Common myeloid progenitor, CD34-positive (primary cell): ENCODE measurements around the gene SCRN1.

Source experiments
- CTCF ChIA-PET: fragments of 350-600 bp; sonication (Branson Sonifier 250); formaldehyde crosslinking; loops from one replicate; lab custom pipeline; 2021; ENCODE audit warnings: antibody characterized with exemption; lab: Charles Lee
- POLR2A ChIA-PET: fragments of 350-600 bp; sonication (Branson Sonifier 250); formaldehyde crosslinking; loops from one replicate; lab custom pipeline; 2021; ENCODE audit warnings: antibody characterized with exemption; lab: Charles Lee
- DNase-seq, 3 donors: peaks; one replicate each; pipeline versions ENCODE4 v3.0.0 to v3.0.0-alpha.2; 2013
- H3K27ac ChIP-seq, 2 experiments: 1 replicate in 1 of 2; 2 replicates in 1 of 2; pipeline ENCODE4 v1.7.0; 2013; ENCODE audit warnings: inconsistent platforms in 2 of 2, low read length in 2 of 2, mild to moderate bottlenecking in 2 of 2, low read depth in 1 of 2, moderate library complexity in 1 of 2; ENCODE audit not compliant: severe bottlenecking in 2 of 2, insufficient read depth in 1 of 2, poor library complexity in 1 of 2
- H3K27me3 ChIP-seq, 5 experiments: replicated peaks in 2 of 5; 1 replicate in 3 of 5; 2 replicates in 2 of 5; pipeline versions ENCODE4 v1.6.1 to v1.7.0; 2013; ENCODE audit warnings: low read length in 4 of 5, mild to moderate bottlenecking in 2 of 5, moderate library complexity in 2 of 5, inconsistent platforms in 1 of 5; ENCODE audit not compliant: insufficient read depth in 5 of 5, control insufficient read depth in 4 of 5
- H3K36me3 ChIP-seq, 4 experiments: 1 replicate in 2 of 4; 2 replicates in 2 of 4; pipeline versions ENCODE4 v1.6.1 to v1.7.0; 2013; ENCODE audit warnings: low read length in 3 of 4, control low read depth in 1 of 4, mild to moderate bottlenecking in 1 of 4; ENCODE audit not compliant: control insufficient read depth in 4 of 4, insufficient read depth in 4 of 4
- H3K4me1 ChIP-seq, 4 experiments: 1 replicate in 3 of 4; 2 replicates in 1 of 4; pipeline versions ENCODE4 v1.6.1 to v1.7.1; 2013; ENCODE audit warnings: low read length in 3 of 4, mild to moderate bottlenecking in 3 of 4, control low read depth in 1 of 4, inconsistent platforms in 1 of 4, moderate library complexity in 1 of 4; ENCODE audit not compliant: control insufficient read depth in 4 of 4, insufficient read depth in 4 of 4; ENCODE audit errors: control extremely low read depth in 1 of 4
- H3K4me3 ChIP-seq, 7 experiments: 1 replicate in 4 of 7; 2 replicates in 3 of 7; pipeline versions ENCODE4 v1.5.1 to v1.7.0; 2013; ENCODE audit warnings: mild to moderate bottlenecking in 7 of 7, low read length in 6 of 7, moderate library complexity in 6 of 7, inconsistent platforms in 2 of 7, low read depth in 2 of 7, control low read depth in 1 of 7; ENCODE audit not compliant: insufficient read depth in 4 of 7, control insufficient read depth in 1 of 7; ENCODE audit errors: extremely low read depth in 1 of 7
- H3K9me3 ChIP-seq, 5 experiments: 1 replicate in 4 of 5; 2 replicates in 1 of 5; pipeline versions ENCODE4 v1.6.1 to v1.7.1; 2013; ENCODE audit warnings: low read length in 4 of 5, mild to moderate bottlenecking in 2 of 5, inconsistent platforms in 1 of 5, low read depth in 1 of 5, moderate library complexity in 1 of 5; ENCODE audit not compliant: control insufficient read depth in 4 of 5, insufficient read depth in 2 of 5; ENCODE audit errors: control extremely low read depth in 1 of 5
- WGBS: methylation state at CpG from one replicate; pipeline ENCODE4 v1.1.5; 2013; ENCODE audit not compliant: insufficient coverage; 5-methylcytosine and 5-hydroxymethylcytosine counted together

SCRN1 gene

GRCh38 chr7:30022991-30023390 lies 33.4 kb upstream of the SCRN1 start:
- no peak overlapping the region for H3K27ac ChIP-seq
- no peak for DNase-seq
- H3K36me3 ChIP-seq: peaks cover 0 to 6% (median 4%) of the 10 kb centered on the region in 4 experiments
- H3K27me3 ChIP-seq: no peaks in the 10 kb centered on the region
- CTCF ChIA-PET: no interaction called here
- H3K9me3 ChIP-seq: no peaks in the 10 kb centered on the region
- H3K4me1 ChIP-seq: peaks cover 10 to 27% (median 17%) of the 10 kb centered on the region in 4 experiments
- no peak overlapping the region for H3K4me3 ChIP-seq
- POLR2A ChIA-PET: no interaction called here

DNA sequence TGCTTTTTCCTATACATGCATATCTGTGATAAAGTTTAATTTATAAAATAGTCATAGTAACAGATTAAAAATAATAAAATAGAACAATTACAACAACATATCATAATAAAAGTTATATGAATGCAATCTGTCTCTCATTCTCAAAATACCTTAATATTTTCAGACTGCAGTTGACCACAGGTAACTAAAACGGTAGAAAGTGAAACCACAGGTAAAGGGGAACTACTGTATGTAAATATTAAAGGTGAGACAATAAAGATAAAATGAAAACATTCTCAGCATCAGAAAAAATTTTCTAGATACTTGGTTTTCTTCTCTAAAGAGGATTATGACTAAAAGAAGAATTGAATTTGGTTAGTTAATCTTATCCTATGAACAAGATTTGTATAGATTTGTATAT lies 30.9 kb upstream of the SCRN1 start:
- Histone ChIP-seq H3K27me3 (no peaks in the 10 kb centered on the region), H3K4me1 (peaks cover 2 to 13% (median 8%) of the 10 kb centered on the region in 4 experiments), H3K9me3 (no peaks in the 10 kb centered on the region), H3K4me3 (no peak overlapping the region), H3K36me3 (peaks cover 3 to 8% (median 7%) of the 10 kb centered on the region in 4 experiments), H3K27ac (no peak overlapping the region)
- ChIA-PET POLR2A (no interaction called here), CTCF (interaction anchor here (0.8 to 1.8 kb wide), 3 partner anchors 9 to 55 kb away, joined by 3 to 4 read pairs (median 3); no protein-coding TSS in a partner anchor)
- WGBS: no CpG with 5 or more reads among the region's 1 CpG
- no peak for DNase-seq

DNA sequence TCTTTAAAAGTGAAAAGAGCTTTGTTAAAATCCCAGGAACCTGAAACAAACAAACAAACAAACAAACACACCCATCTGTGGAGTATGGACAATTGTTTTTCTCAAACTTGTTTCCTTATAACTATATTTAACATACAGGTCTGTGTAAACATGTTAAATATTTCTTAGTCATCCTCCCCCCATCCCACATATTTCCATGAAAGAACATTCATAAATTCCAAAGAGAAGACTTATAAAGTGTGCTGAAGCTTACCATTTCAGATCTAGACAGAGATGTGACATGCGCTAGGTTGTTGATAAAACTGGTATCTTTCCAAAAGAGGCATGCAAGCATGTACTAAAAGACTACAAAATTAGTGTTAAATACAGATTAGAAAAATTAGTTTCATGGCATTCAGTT lies 30.4 kb upstream of the SCRN1 start:
- H3K36me3 ChIP-seq: peaks cover 3 to 11% (median 7%) of the 10 kb centered on the region in 4 experiments
- ChIA-PET CTCF (interaction anchor here (0.7 to 0.9 kb wide), 3 partner anchors 9 to 56 kb away, joined by 3 read pairs; no protein-coding TSS in a partner anchor), POLR2A (no interaction called here)
- no peak overlapping the region for H3K27ac ChIP-seq
- no peaks in the 10 kb centered on the region for H3K9me3 ChIP-seq
- H3K4me1 ChIP-seq: peaks cover 0 to 7% (median 4%) of the 10 kb centered on the region in 4 experiments
- WGBS: no CpG with 5 or more reads among the region's 1 CpG
- no peak overlapping the region for H3K4me3 ChIP-seq
- DNase-seq: no peak
- no peaks in the 10 kb centered on the region for H3K27me3 ChIP-seq

DNA sequence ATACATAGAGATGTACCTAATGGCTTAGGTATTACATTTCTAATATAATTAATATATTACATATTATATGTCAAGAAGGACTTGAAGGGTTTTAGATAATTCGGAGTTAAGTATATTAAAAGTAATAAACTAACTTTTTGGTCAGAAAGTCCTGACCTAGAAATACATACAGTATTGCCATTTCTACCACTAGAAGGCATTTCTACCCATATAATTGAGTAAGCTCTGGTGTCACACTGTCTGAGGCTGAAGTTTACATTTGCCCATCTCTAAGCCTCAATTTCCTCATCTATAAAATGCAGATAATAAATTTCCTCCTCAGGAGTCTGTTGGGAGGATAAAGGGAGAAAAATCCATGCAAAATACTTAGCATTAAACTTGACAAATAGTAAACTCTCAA lies 29.8 kb upstream of the SCRN1 start:
- Histone ChIP-seq H3K4me1 (peaks cover 0 to 2% (median 0%) of the 10 kb centered on the region in 4 experiments), H3K36me3 (peaks cover 3 to 12% (median 7%) of the 10 kb centered on the region in 4 experiments), H3K27ac (no peak overlapping the region), H3K27me3 (no peaks in the 10 kb centered on the region), H3K9me3 (no peaks in the 10 kb centered on the region), H3K4me3 (no peak overlapping the region)
- no peak for DNase-seq
- ChIA-PET CTCF (interaction anchor here (0.7 kb wide), 1 partner anchor 42 kb away, joined by 3 read pairs; no protein-coding TSS in a partner anchor), POLR2A (no interaction called here)
- no CpG with 5 or more reads among the region's 1 CpG for WGBS

GRCh38 chr7:30018451-30018850 lies 28.9 kb upstream of the SCRN1 start:
- CTCF ChIA-PET: no interaction called here
- H3K27me3 ChIP-seq: no peaks in the 10 kb centered on the region
- peaks cover 3 to 18% (median 10%) of the 10 kb centered on the region in 4 experiments for H3K36me3 ChIP-seq

DNA sequence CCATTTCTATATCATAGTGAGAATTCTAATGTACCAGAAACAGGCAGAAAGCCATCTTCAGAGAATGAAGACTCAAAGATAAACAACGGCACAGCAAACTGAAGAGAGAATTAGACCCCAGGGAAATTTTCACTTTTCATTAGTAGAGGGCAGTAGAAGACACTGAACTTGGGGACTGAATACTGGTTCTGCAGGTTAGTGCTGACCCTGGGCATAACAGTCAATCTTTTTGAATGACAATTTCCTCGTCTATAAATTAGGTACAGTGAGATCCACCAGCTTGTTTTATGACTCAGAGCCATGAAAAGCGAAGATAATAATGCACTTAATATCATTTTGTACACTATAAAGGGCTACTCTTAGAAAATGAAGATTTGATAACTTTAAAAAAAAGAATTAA lies 23.2 kb upstream of the SCRN1 start:
- CTCF ChIA-PET: interaction anchor here (0.6 to 2.8 kb wide), 4 partner anchors 10 to 93 kb away, joined by 3 to 7 read pairs (median 4); no protein-coding TSS in a partner anchor
- Histone ChIP-seq H3K9me3 (no peaks in the 10 kb centered on the region), H3K36me3 (peaks cover 0 to 20% (median 6%) of the 10 kb centered on the region in 4 experiments), H3K4me3 (no peak overlapping the region), H3K4me1 (no peaks in the 10 kb centered on the region), H3K27me3 (no peaks in the 10 kb centered on the region), H3K27ac (no peak overlapping the region)
- 88% methylated on average over 1 of the region's 3 CpGs for whole genome bisulfite sequencing
- DNase-seq: no peak
- POLR2A ChIA-PET: no interaction called here

More at GRCh38 chr7:30018451-30018850, 28.9 kb upstream of the SCRN1 start:
- peaks cover 0 to 2% (median 0%) of the 10 kb centered on the region in 4 experiments for H3K4me1 ChIP-seq
- H3K27ac ChIP-seq: no peak overlapping the region
- no peaks in the 10 kb centered on the region for H3K9me3 ChIP-seq
- no peak overlapping the region for H3K4me3 ChIP-seq
- DNase-seq: no peak
- POLR2A ChIA-PET: no interaction called here

- H3K36me3 ChIP-seq: peaks cover 0 to 9% (median 5%) of the 10 kb centered on the region in 4 experiments
- ChIA-PET CTCF (no interaction called here), POLR2A (interaction anchor here (0.7 kb wide), 1 partner anchor 60 kb away, joined by 3 read pairs; no protein-coding TSS in a partner anchor)
- WGBS: 94% methylated on average over 5 of the region's 6 CpGs
- H3K27me3 ChIP-seq: no peaks in the 10 kb centered on the region
- DNase-seq: no peak
- no peak overlapping the region for H3K27ac ChIP-seq
- H3K4me3 ChIP-seq: no peak overlapping the region
- H3K4me1 ChIP-seq: no peaks in the 10 kb centered on the region
- H3K9me3 ChIP-seq: no peaks in the 10 kb centered on the region
Observed at GRCh38 chr7:30010021-30010420, 20.4 kb upstream of the SCRN1 start.
